ENCODE data around the gene PHOX2A. TPM values are rescaled to one million over a fixed set of nuclear protein-coding genes. Genes with fewer than 3 reads are reported as not detected.

The PHOX2A gene
- total RNA-seq = not detected in 2 replicates

GRCh38 chr11:72244060-72244360, at the start of gene PHOX2A:
PHOX2A (minus strand) TSS chr11:72244176; CDS start chr11:72244004, 172 bp downstream.

GRCh38 chr11:72224564-72225410, 19.2 kb downstream of the PHOX2A start, which contains the start of gene INPPL1:
INPPL1 (plus strand) TSS chr11:72224767; CDS start chr11:72224985, 218 bp downstream.

GRCh38 chr11:72216638-72217037, 27.3 kb downstream of the PHOX2A start, which contains the start of gene FOLR2:
FOLR2 (plus strand) TSS chr11:72216794; CDS start chr11:72218585, 1,791 bp downstream.

GRCh38 chr11:72191961-72192381, 52.0 kb downstream of the PHOX2A start, which contains the start of gene FOLR1:
FOLR1 (plus strand) TSS chr11:72192140; CDS start chr11:72192174, 34 bp downstream.

Other genes with a start within 250 kb of the PHOX2A start
- 1.7 and 9.0 TPM in 2 replicates for gene IL18BP, start 245.3 kb downstream of the PHOX2A start, total RNA-seq
- 135 and 139 TPM in 2 replicates for gene NUMA1, start 163.6 kb downstream of the PHOX2A start, total RNA-seq
- gene LRRC51, start 163.3 kb downstream of the PHOX2A start, total RNA-seq = 3.1 and 3.4 TPM in 2 replicates
- 118 and 136 TPM in 2 replicates for gene LAMTOR1, start 140.9 kb downstream of the PHOX2A start, total RNA-seq
- not detected in 2 replicates for gene TOMT, start 138.3 kb downstream of the PHOX2A start, total RNA-seq
- 12.0 and 19.1 TPM in 2 replicates for gene ANAPC15, start 131.5 kb downstream of the PHOX2A start, total RNA-seq
- not detected in 2 replicates for gene FOLR3, start 108.5 kb downstream of the PHOX2A start, total RNA-seq
- gene FOLR1, start 52.0 kb downstream of the PHOX2A start, total RNA-seq = not detected in 2 replicates
- gene FOLR2, start 27.4 kb downstream of the PHOX2A start, total RNA-seq = not detected in 2 replicates
- gene INPPL1, start 19.4 kb downstream of the PHOX2A start, total RNA-seq = 34.1 and 42.9 TPM in 2 replicates
- gene CLPB, start 190.4 kb upstream of the PHOX2A start, total RNA-seq = 13.2 and 15.4 TPM in 2 replicates

Measured in cardiac ventricle fibroblast (primary cell).